Heart left ventricle (tissue), 13 donors: ENCODE results near the gene TP53I3.

ENCODE experiments used
- POLR2A ChIP-seq, 2 donors: fragments of 450-650 bp; IDR thresholded peaks; one replicate each; pipeline ENCODE4 v1.6.1; 2017; ENCODE audit warnings: antibody characterized with exemption in 2 of 2, mild to moderate bottlenecking in 2 of 2, moderate library complexity in 2 of 2
- TF ChIP-seq, protein P1 (sequence below), 12 donors: fragments of 200-600 bp; sonication (generic) in 4 of 12; IDR thresholded peaks; one replicate each; pipeline versions ENCODE4 v1.5.0 to v1.8.0; 2018 to 2022; ENCODE audit warnings: antibody characterized with exemption in 12 of 12, mild to moderate bottlenecking in 5 of 12
- donor health status: ischemic (EF 13 %, LVEDD 7.1; RV severe dilation, severe dysfunction).
- donor health status: DM: no; HTN: yes; CAD: no.
- donor health status: DM: no; HTN: no; CAD: no.
- donor health status: ischemic (EF 25% LVEDD 6.9; RV normal size, moderate dysfunction).
- donor health status: ischemic (EF 25% LVEDD 5.7; RV mildly dilated, moderate dysfunction).
- donor health status: ischemic (EF 35%, LVEDD 5.7; RV mildly dilated, moderate dysfunction).
- donor health status: nonischemic (EF 11% LVEDD 7.7; RV severe dilation, severe dysfunction).
- donor health status: DM: yes; HTN: yes; CAD: no.
- donor health status: PGD.
- donor health status: ischemic (EF 29% LVEDD 5.4; RV normal size, mild dysfunction).
- donor health status: nonischemic (EF 23%, LVEDD 6.1; RV moderate dilation, normal function).

DNA sequence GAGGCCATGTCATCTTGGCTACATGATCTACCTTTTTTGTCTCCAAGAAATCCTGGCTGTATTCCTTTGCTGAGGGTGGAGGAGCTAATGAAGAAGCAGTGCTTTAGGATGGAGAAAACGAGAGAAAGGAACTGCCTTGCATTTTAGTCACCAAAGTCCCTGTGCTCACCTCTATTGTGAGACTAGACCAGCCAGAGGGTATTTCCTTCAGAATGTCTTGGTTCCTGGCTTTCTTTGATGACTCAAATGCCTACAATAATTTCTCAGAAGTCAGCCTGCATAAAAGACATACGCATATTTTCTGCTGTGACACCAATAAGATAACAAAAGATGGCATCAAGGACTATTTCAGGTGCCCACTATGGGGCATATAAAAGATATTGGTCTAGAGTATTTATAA lies 19.3 kb downstream of the TP53I3 start:
- TF ChIP-seq POLR2A (IDR thresholded peaks at IDR 0.05): no peak
- TF ChIP-seq, protein P1, sequence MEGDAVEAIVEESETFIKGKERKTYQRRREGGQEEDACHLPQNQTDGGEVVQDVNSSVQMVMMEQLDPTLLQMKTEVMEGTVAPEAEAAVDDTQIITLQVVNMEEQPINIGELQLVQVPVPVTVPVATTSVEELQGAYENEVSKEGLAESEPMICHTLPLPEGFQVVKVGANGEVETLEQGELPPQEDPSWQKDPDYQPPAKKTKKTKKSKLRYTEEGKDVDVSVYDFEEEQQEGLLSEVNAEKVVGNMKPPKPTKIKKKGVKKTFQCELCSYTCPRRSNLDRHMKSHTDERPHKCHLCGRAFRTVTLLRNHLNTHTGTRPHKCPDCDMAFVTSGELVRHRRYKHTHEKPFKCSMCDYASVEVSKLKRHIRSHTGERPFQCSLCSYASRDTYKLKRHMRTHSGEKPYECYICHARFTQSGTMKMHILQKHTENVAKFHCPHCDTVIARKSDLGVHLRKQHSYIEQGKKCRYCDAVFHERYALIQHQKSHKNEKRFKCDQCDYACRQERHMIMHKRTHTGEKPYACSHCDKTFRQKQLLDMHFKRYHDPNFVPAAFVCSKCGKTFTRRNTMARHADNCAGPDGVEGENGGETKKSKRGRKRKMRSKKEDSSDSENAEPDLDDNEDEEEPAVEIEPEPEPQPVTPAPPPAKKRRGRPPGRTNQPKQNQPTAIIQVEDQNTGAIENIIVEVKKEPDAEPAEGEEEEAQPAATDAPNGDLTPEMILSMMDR (IDR thresholded peaks at IDR 0.05): no peak
